HFF-Myc (cell line): ENCODE results near the gene SCAMP2.

ENCODE experiments used
- DNase-seq: peaks from one replicate; pipeline ENCODE4 v3.0.0-alpha.2; 2011; ENCODE audit warnings: low read depth; ENCODE audit errors: extremely low read depth
- H3K4me3 ChIP-seq: replicated peaks from 2 replicates; pipeline ENCODE4 v1.5.1; 2011; ENCODE audit warnings: low read depth, mild to moderate bottlenecking, control low read depth, low read length
- TF ChIP-seq, protein P1 (sequence below): IDR thresholded peaks from 2 replicates; pipeline ENCODE4 v1.5.1; 2012; ENCODE audit warnings: mild to moderate bottlenecking, low read depth, low read length, control low read depth; ENCODE audit errors: missing control alignments

SCAMP2 gene

DNA sequence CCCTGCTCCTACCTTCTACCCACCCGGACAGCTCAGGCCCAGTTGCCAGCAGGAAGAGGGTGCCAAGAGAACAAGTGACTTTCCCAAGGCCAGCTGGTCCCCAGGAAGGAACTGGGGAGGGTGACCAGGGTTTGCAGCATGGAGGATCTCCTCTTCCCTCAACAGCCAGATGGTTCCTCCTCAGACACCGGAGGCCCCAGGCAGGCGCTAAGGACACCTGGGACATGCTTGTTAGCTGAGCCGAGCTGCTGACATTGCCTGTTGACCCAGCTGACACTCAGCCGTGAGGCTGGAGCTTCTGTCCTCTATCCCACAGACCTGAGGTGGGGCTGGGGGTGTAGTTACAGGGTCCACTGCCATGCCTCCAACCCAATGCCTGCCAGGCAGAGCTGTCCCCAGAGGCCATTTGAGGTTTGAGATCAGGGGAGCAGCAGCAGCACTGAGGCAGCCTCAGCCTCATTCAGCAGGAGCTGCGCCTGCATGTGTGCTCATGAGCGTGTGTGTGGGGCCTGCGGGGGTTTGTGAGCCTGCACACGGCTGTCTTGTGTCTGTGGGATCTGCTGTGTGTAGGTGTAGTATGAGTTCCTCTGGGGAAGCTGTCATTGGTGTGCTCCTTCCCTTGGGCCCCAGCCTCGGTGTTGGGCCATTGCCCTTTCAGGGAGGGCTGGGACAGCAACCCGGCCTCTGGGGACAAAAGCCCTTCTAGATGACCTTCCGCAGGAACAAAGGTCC is 39.6 kb downstream of the SCAMP2 start:
- DNase-seq: no peak
- no peak overlapping the region for H3K4me3 ChIP-seq
- TF ChIP-seq, protein P1, sequence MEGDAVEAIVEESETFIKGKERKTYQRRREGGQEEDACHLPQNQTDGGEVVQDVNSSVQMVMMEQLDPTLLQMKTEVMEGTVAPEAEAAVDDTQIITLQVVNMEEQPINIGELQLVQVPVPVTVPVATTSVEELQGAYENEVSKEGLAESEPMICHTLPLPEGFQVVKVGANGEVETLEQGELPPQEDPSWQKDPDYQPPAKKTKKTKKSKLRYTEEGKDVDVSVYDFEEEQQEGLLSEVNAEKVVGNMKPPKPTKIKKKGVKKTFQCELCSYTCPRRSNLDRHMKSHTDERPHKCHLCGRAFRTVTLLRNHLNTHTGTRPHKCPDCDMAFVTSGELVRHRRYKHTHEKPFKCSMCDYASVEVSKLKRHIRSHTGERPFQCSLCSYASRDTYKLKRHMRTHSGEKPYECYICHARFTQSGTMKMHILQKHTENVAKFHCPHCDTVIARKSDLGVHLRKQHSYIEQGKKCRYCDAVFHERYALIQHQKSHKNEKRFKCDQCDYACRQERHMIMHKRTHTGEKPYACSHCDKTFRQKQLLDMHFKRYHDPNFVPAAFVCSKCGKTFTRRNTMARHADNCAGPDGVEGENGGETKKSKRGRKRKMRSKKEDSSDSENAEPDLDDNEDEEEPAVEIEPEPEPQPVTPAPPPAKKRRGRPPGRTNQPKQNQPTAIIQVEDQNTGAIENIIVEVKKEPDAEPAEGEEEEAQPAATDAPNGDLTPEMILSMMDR: no peak

DNA sequence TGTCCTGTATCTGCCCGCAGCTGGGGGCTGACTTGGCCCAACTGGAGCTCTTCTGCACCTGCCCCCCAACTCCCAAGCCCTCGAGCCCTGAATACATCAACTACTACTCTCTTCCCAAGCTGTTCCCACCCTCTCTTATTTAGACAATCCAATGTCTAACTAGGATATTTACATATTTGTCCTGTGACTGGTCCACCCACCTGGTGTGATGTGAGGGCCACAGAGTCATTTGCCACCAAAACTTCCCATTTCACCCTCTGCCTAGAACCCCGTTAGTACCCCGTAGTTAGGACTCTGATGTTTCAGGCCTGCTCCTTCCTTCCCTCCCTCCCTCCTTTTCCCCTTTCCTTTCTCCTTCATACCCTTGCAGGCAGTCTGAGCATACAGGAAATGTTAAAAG is 40.3 kb downstream of the SCAMP2 start:
- H3K4me3 ChIP-seq: no peak overlapping the region
- TF ChIP-seq, protein P1: no peak
- DNase-seq: no peak

DNA sequence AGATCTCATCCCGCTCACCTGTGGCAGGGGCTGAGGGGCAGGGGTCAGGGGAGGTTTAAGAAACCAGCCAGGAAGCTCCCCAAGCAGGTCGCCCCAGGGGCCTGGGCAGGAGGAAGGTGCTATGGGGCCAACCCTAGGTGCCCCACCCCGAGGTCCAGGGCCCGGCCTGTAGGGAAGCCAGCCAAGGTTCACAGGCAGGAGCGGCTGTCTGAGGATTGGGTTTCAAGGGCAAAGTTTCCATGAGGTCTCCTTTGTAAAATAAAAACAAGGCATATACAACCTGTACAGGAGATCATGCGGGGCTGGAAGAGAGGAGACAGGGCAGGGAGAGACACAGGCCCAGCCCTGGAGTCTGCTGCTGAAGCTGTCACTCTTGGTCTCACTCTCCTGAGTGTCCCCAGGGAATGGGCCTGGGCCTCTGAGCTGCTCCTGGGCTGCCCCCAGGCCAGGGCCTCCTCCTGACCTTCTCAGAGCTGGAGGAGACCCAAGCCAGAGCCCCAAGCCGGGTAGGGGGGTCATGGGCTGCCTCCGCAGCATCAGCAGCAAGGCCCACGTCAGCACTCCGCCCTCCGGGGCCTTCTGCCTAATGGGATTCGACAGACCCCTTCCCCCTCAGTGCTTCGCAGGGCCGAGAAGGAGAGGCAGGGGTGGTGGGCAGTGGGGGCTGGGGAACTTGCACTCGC is 41.2 kb downstream of the SCAMP2 start:
- no peak for DNase-seq
- H3K4me3 ChIP-seq: no peak overlapping the region
- TF ChIP-seq, protein P1: no peak

DNA sequence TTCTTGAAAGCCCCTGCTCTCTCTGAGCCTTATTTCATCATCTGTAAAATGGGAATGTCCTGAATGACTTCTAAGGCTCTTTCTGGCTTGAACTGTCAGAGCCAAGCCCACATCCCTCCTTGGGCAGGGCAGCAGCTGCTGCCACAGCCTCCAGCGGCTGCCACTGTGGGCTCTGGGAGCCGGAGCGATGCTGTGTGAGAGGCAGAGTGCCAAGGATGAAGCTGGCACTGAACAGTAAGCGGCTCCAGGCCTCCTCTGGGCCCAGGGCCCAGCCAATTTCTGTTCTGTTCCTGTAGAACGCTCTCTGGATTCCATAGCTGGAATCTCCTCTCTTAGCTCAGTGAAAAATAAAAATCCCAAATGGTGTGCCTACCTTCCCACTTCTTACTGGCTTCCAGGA is 42.3 kb downstream of the SCAMP2 start:
- DNase-seq: no peak
- no peak overlapping the region for H3K4me3 ChIP-seq
- TF ChIP-seq, protein P1: no peak

DNA sequence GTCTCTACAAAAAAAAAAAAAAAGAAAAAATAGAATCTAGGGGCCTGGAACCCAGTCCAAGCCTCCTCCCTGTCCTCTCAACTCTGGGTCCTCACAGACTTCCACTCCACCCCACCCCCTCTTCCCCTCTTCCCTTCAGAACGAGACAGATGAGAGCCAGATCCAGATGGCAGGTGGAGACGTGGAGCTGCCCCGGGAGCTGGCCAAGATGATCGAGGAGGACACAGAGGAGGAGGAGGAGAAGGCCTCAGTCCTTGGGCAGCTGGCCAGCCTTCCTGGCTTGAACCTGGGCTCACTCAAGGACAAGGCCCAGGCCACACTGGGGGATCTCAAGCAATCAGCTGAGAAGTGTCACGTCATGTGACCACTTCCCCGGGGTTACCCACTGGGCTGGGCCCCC is 43.2 kb downstream of the SCAMP2 start:
- TF ChIP-seq, protein P1: no peak
- DNase-seq: no peak
- no peak overlapping the region for H3K4me3 ChIP-seq

DNA sequence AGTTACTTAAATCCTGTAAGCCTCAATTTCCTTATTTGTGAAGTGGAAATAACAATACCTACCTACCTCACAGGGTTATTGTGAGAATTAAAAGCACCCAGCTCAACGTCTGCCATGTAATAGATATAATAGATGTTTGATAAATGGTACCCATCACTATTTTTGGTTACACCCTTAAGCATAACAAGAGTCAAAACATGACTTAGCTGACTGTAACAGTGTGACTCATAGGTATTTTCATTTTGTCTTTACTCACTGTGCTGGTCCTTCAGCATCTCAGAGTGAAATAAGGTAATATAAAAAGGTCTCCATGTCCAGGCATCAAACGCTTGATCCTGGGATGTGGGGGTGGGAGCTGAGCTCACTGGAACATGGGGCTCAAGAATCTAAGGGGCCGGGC is 43.7 kb downstream of the SCAMP2 start:
- H3K4me3 ChIP-seq: no peak overlapping the region
- TF ChIP-seq, protein P1: no peak
- no peak for DNase-seq
